Urothelium cell line (cell line): ENCODE data around the gene PSENEN.

Experiments used
- DNase-seq: peaks from one replicate; pipeline ENCODE4 v3.0.0; 2011; ENCODE audit warnings: low spot score, mixed read lengths
- FAIRE-seq: peaks from 2 replicates; lab custom pipeline; 2011; peaks lifted over from hg19 to GRCh38; lab: Jason Lieb, UNC

The PSENEN gene

DNA sequence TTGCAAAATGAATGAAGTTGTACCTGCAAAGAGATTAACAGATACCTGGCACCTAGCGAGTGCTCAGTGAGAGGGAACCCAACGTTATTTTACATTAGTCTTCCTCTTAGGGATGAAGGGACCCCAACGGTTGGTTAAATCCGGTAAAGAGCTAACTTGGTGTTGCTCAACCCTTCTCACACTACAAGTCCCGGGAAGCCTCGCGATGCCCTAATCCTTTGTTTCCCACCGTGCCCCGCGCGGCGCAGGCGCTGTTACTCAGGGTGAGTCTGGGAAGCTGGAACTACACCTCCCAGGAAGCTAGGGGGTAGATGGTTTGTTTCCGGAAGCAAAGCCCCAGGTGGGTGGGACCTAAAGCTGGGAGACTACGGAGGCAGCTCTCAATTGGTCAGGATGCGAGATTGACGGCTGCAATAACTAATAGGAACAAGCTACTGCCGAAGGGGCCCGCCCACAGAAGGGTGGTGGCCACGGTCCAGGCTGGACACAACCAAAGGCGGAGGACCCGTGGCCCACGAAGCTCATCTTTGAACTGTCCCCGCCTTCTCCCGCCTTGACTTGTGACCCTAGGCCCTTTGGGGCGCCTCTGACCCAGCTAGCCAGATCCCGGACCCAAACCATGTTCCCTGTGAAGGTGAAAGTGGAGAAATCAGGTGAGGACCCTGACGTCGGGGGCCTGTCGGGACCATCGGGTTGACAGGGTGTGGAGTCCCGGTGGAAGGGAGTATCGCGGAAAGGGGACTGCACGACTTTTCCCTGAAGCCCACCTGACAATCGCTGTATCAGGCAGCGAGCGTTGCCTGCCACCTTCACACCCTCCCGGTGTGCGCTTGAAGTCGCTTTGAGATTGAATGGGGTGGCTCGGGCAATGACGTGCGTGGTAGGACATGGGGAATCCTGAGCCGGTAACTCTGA, 2.9 kb downstream of the PSENEN start, which contains the start of gene LIN37:
LIN37 (plus strand) TSS at position 471 of the 915 bp plus-strand sequence; CDS start at position 620, 149 bp downstream.
- DNase-seq (peak; percentile 97), FAIRE-seq (peak; percentile 20)

- DNase-seq: no peak
- FAIRE-seq: no peak
Measured at GRCh38 chr19:35750167-35750566, 4.7 kb downstream of the PSENEN start.

DNA sequence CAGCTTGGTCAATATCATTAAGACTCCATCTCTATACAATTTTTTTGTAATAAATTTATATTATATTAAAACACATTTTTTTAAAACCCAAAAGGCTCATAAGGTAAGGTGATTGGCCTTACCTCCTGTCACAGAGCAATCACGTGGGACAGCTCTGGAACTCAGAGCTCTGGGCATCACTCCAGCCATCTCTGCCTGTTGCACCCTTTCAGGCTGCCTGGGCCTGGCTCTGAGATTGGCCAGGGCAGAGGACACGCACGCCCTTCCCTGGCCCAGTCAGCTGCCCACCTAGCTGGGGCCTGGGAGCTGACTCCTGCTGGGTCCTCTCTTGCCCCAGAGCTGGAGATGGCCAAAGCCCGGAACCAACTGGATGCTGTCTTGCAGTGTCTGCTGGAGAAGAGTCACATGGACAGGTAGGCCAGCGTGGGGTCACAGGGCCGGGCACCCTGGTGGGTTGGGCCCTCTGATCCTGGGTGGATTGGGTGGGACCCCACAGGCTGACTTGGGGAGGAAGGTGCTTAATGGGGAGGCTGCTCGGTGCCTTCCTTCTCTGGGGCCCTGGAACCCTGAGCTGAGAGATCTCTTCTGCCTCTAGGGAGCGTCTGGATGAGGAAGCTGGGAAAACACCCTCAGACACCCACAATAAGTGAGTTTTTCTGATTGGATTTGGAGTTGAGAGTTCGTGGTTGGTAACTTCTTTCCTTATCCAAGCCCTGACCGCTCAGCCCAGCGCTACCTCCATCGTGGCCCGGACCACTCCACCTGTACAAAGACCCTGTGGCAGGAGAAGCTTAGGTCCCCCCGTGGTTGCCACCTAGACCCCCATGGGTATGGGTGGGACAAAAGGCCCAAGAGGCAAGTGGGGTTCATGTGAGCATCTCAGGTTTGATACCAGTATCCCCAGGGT, 6.6 kb downstream of the PSENEN start:
- no peak for DNase-seq
- FAIRE-seq: no peak

- FAIRE-seq (no peak), DNase-seq (no peak)
Measured at GRCh38 chr19:35752746-35753350, 7.4 kb downstream of the PSENEN start.

DNA sequence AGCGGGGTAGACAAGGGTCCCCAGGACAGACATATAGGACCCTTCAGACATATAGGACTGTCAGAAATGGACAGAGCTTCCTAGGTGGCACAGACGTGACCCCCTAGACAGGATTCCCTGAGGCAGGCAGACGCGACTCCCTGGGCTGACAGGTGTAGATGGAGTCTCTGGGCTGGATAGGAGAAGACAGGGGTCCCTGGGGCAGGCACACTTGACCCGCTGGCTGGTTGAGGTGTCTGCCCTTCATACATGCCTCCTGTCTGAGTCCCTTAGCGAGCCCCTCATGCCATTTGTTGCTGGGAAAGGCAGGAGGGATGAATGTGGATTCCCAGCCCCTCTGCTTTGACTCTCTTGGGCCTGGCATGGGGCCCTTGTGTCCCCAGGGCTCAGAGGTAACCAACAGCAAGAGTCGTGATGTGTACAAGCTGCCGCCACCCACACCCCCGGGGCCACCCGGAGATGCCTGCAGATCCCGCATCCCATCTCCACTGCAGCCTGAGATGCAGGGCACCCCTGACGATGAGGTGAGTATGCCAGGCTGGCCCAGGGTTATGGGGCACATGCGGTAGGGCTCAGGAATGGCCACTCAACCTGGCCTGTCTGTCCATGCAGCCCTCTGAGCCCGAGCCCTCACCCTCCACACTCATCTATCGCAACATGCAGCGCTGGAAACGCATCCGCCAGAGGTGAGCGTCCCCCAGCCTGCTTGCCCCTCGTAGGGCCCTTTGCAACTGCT, 8.4 kb downstream of the PSENEN start:
- FAIRE-seq: no peak

DNA sequence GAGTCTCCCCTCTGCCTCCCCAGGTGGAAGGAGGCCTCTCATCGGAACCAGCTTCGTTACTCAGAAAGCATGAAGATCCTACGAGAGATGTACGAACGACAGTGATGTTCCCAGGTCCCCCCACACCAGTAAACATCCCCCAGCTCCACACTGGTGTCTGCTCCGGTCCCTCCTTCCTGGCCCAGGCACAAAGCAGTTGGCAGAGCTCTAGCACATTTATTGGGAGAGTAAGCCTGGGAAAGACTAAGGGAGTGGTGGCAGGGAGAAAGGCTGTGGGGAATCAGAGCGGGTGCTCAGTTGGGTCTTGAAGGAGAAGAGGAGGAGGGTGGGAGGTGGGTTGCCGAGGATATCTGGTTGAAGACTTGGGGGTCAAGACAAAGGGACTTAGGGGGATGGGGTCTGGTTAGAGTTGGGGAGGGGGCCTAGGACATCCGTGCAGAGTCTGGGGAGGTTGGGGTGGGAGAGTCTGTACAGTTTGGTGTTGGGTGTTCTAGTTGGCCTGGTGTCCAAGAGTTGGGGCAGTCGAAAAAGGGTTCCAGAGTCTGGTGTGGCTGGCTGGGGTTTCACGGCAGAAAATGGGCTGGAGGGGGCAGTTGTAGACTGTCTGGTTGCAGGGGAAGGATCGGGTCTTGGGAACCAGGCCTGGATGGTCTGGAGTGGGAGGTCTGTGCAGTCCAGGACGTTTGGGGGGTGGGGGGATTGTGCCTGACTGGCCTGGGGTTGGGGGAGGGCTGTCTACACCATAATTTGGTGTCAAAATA, 9.1 kb downstream of the PSENEN start:
- no peak for DNase-seq
- no peak for FAIRE-seq

More for the DNA sequence above, 8.4 kb downstream of the PSENEN start:
- DNase-seq: no peak

GRCh38 chr19:35755131-35755549, 9.7 kb downstream of the PSENEN start:
- DNase-seq: no peak
- FAIRE-seq: no peak

GRCh38 chr19:35755550-35756376, 10.3 kb downstream of the PSENEN start:
- FAIRE-seq (no peak), DNase-seq (no peak)

DNA sequence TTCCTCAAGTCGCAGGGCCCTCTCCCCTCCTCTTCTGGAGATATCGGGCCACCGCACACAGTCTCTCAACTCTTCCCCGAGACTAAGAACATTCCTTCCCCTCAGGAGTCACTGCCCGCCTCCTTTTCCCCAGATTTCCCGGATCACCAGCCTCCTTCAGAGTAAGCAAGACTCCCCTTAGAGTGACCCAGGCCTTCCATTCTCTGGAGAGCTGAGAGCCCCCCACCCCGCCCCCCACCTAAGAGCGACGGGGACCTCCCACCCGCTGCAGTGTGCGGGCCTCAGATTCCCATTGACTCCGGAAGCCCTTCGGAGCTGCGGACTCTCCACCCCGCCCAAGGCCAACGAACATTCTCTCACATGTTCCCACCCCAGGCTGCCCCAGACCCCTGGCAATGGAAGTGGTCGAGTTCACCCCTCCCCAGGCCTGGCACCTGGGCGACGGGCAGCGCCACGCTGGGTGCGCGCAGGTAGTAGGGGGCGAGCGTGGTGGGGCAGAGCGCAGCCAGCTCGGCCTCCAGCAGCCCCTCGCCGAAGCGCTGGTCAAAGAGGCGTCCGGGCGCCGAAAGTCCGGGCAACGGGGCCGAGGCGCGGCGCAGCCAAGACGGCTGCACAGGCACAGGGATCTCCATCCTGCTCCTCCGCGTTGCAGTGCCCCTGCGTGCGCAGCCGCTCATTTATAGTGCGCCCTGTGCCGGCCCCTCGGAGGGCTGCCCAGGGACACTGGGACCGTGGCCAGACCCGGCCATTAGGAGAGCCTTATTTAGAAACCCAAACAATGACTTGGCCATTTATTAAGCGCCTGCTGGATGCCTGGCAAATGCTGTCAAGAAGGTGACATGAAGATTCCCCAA, 11.2 kb downstream of the PSENEN start, which contains the start of gene HSPB6:
HSPB6 (minus strand) TSS at position 653 of the 854 bp plus-strand sequence; CDS start at position 632, 21 bp downstream.
- FAIRE-seq: no peak
- DNase-seq: no peak

- DNase-seq: peak; percentile 44
Measured at GRCh38 chr19:35757231-35757748, 11.8 kb downstream of the PSENEN start.

DNA sequence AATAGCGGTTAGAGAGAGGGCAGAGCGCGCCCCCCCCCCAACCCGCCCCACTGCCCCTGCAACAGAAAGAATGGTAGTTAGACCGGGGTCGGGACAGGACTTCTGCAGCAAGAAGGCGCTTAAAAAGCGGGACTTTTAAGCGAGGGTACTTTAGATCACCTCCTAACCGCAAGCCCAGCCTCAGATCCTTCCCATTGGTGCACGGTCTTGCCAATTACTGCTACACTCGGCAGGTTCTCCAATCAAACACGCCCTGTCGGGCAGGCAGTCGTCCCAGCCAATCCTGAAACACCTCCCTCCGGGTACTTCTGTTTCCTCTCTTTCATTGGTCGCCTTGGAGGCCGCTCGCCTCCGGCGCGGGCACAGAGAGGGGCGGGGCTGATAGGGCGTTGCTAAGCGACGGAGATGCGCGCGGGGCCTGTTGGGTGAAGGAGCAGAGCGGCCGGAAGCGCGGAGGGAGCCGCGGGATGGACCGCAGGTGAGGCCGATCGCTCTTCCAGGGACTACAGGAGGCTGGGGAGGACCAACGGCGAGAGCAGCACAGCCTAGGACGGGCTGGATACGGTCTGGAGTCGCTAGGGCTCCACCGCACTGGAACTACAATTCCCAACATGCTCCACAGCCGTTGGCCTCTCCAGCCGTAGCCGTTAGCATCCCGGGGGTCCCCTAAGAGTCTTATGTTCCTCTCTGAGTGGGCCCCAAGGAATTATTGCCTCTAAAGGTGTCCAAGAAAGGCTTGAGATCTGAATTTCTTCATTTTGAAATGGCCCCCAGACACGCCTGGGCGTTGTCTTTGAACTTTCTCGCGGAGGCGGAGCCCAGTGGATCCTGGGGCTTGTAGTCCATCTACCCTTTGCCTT, 12.5 kb downstream of the PSENEN start, which contains the start of gene PROSER3:
PROSER3 (plus strand) TSS at position 428 of the 860 bp plus-strand sequence; CDS start at position 468, 40 bp downstream.
- DNase-seq (peak; percentile 99), FAIRE-seq (peak; percentile 96)

More at GRCh38 chr19:35757231-35757748, 11.8 kb downstream of the PSENEN start:
- no peak for FAIRE-seq

DNA sequence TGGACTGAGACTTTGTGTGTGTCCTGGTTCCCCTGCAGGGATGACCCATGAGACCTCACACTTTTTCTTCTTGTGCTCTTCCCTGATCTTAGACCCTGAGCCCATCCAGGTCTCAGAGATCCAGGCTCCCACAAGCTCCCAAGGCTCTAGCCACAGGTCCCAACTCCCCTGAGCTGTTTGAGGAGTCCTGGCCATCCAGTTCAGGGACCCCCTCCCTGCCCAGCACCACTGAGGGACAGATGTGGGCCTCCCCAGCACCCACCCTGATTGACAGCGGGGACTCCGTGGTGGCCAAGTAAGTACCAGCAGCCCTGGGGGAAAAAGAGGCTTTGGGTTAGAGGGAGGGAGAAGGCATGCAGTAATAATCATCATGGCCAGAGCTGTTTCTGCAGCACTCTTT, 14.2 kb downstream of the PSENEN start:
- DNase-seq (no peak), FAIRE-seq (no peak)

DNA sequence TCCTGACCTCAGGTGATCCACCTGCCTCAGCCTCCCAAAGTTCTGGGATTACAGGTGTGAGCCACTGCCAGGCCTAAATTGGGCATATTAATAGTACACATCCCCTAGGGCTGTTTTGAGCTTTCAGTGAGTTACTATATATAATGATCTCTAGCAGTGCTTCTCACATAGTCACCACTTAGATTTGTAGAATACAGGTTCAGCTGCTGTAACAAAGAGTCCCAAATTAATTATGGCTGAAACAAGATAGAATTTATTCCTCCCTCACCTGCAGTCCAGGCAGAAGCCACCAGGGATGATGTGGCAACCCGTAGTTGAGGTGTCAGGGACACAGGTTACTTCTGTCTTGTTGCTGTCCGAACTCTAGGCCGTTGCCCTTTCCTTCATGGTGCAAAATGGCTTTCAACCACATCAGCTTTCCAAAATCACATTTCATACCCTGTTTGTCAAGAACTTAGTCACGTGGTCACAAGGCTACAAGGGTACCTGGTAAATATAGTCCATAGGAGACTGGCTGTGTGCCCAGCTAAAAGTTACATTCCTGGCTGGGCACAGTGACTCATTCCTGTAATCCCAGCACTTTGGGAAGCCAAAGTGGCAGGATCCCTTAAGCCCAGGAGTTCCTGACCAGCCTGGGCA, 15.4 kb downstream of the PSENEN start:
- DNase-seq (no peak), FAIRE-seq (no peak)

DNA sequence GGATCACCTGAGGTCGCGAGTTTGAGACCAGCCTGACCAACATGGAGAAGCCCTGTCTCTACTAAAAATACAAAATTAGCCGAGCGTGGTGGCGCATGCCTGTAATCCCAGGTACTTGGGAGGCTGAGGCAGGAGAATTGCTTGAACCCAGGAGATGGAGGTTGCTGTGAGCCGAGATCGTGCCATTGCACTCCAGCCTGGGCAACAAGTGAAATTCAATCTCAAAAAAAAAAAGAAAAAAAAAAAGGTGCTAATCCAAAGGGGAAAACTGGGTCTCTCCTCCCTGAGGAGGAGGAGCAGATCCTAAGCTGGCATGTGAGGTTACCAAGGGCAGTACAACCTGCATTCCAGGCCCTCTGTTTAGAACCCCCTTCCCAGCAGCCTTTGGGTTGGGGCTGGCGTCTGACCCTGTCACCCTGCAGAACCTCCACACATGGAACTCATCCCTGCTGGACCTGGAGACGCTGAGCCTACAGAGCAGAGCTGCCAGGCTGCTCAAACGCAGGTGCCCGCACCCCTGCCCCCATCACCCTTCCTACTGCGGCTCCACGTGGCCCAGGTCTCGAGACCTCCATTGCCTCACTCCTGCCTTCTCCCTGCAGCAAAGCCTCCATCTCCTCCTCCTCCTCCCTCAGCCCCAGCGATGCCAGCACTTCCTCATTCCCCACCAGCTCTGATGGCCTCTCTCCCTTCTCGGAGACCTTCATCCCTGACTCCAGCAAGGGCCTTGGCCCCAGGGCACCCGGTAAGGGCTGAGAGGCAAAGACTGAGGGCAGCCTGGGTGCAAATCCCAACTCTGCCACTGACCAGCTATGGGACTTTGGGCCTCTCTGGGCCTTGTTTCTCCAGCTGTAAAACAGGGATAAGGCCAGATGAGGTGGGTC, 19.2 kb downstream of the PSENEN start:
- DNase-seq (no peak), FAIRE-seq (peak; percentile 35)
